AG10803 (cell line): Measurements from ENCODE around the gene PTPRO.
A peak's percentile ranks its signal among the peaks of the same experiment; 100 is the strongest.

Experiments
- DNase-seq: peaks from one replicate; pipeline ENCODE4 v3.0.0; 2010; ENCODE audit warnings: low read depth
- H3K4me3 ChIP-seq: 2 replicates; pipeline ENCODE4 v1.5.1; 2011; ENCODE audit warnings: mild to moderate bottlenecking, low read length, control low read depth
- CTCF ChIP-seq: conservative IDR thresholded peaks from 2 replicates; pipeline ENCODE4 v1.5.1; 2011; ENCODE audit warnings: mild to moderate bottlenecking, low read length, control low read depth, inconsistent platforms

Gene PTPRO

DNA sequence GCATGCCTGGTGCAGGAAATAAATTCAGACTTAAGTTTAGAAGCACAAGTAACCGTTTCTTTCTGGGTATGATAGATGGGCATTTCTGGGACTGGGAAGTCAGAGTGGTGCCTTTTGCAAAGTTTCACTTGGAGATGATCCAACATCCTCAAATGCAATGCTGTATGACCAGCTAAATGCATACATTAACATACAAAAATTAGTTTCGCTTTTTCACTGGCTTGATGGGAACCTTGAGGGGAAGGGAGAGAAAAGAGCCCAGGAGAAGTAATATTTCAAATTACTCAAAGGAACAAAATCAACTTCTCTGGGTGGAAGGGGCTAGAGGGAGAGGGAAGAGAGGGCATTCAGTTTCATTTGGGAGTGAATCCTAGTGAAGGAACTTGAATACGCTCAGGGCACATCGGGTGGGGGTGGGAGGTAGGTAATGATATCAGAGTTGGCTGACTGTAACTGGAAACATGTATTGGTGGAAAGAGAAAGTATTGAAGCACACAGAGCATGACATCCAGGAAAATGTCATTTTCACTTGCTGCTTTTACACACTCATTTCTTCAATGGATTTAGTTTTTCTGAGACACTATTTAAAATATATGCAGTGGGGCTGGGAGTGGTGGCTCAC is 175.5 kb downstream of the PTPRO start:
- TF ChIP-seq CTCF = no peak
- DNase-seq = no peak
- no peak overlapping the region for H3K4me3 ChIP-seq

- no peak for DNase-seq
- no peak for TF ChIP-seq CTCF
- H3K4me3 ChIP-seq = no peak overlapping the region
Measured at GRCh38 chr12:15502211-15502610, 179.9 kb downstream of the PTPRO start.

DNA sequence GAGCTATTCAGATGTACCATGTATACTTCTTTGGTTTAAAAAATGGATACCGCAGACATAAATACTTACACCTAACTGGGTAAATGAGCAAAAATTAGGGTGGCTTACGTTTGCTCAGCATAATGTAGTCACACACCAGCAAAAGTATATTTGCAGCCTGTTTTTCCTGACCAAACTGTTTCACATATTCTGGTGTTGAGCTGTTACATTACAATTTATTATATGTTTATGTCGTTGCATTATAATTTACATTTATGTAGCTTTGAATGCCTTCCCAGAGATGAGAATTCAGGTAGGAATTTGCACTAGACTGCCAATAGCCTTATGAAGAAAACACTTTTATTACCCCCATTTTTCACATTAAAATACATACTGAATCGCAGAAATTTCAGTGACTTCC is 183.3 kb downstream of the PTPRO start:
- no peak for TF ChIP-seq CTCF
- no peak overlapping the region for H3K4me3 ChIP-seq
- no peak for DNase-seq

DNA sequence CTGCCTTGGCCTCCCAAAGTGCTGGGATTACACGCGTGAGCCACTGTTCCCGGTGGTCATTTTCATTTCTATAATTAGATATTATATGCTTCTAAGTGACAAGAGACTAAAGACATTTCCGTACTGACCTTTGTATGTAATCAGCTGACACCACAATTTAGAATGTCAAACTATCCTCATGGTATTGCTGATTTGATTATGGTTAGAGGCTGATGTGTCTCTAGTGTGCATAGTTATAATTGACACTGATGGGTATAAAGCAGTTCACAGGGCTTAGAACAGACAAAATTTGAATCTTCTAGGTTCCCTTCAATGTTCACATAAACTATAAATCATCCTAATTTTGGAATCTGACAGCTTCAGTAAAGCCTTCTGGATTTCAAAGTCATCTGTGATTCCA is 192.7 kb downstream of the PTPRO start:
- DNase-seq = no peak
- TF ChIP-seq CTCF = no peak
- no peak overlapping the region for H3K4me3 ChIP-seq

GRCh38 chr12:15520083-15520482 is 197.8 kb downstream of the PTPRO start:
- no peak for TF ChIP-seq CTCF
- no peak for DNase-seq
- no peak overlapping the region for H3K4me3 ChIP-seq

- H3K4me3 ChIP-seq = no peak overlapping the region
- DNase-seq = no peak
- TF ChIP-seq CTCF = no peak
Measured at GRCh38 chr12:15520844-15521243, 198.5 kb downstream of the PTPRO start.

- no peak overlapping the region for H3K4me3 ChIP-seq
- TF ChIP-seq CTCF = peak; percentile 63
- peak; percentile 50 for DNase-seq
Measured at GRCh38 chr12:15522574-15523187, 200.4 kb downstream of the PTPRO start.
